Measurements from ENCODE around the gene AUTS2.

AUTS2 gene

DNA sequence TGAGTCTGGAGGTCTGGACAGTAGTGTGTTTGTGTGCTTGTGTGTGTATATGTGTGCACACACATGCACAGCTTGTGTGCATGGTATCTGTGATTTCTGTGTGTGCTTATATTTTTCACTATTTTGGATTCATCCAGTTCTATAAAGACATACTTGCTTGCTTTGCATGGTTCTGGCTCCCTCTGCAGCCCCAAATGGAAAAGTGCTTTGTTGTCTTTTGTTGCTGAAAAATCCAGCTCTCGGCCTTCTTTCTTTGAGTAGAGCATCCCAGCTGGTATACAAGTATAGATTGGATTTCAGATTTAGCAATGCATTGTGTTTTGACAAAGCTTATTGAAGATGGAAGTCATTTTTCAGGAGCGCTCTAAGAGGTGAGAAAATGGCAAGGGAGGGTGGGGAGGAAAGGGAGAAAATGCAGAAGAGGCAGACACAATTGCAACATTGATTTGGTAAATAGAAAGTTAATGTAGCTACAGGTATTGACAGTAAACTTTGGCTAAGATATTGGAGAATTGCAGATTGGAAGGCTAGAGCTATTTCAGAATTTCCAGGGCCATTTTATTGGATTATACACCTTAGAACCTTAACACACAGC, 333.9 kb downstream of the AUTS2 start:
- no peaks in the 10 kb centered on the region for H3K27me3 ChIP-seq (ENCODE audit: insufficient read depth, low read length)
- no peaks in the 10 kb centered on the region for H3K4me1 ChIP-seq (ENCODE audit: insufficient read depth, low read length)
- no peak overlapping the region for H3K27ac ChIP-seq (ENCODE audit: low read depth, low read length)
- 69% methylated on average over 2 of the region's 2 CpGs for WGBS
- H3K9me3 ChIP-seq (ENCODE audit: insufficient read depth, low read depth, low read length): 0 out of 2 replicates have a peak, but pooled peaks cover 9% of the 10 kb centered on the region
- no peak overlapping the region for H3K9ac ChIP-seq (ENCODE audit: low read depth, low read length)
- no peaks in the 10 kb centered on the region for H3K36me3 ChIP-seq (ENCODE audit: insufficient read depth, low read length)
- H3K4me3 ChIP-seq (ENCODE audit: low read length): no peak overlapping the region

DNA sequence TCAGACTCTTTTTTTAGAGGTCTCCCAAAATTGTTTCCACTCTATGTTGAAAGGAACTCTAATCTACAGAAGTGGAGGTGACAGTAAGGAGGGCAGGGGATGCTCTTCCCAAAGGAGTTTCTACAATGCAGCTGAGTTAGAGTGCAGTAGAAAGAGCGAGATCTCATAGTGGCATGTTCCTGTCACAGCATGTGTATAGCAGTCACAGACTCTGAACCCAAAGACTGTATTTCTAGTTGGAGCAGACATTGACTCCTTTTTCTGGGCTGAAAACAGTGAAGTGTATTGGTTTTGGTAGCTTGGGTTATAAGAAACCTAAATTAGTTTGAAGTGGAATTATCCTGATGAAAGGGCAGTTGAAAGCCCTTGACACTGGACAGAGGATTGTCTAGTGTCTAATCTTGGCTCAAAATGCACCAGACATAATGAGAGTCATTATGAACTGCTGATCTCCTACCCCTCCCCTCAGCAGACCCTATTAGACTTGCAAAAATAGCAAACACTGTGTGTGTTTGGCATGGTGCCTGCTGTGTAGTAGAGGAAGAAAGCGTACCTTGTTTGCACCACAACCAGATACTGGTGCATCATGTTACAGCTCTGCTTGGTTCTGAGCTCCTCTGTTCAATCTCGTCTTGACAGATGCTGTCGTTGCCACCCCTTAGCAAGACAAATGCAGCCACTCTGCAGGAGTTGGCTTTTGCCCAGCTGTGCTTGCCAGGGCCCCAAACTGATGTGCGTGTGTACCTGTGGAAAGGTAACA, 336.0 kb downstream of the AUTS2 start:
- no peak overlapping the region for H3K27ac ChIP-seq (ENCODE audit: low read depth, low read length)
- WGBS: 77% methylated on average over 5 of the region's 5 CpGs
- H3K4me1 ChIP-seq (ENCODE audit: insufficient read depth, low read length): no peaks in the 10 kb centered on the region
- no peaks in the 10 kb centered on the region for H3K9me3 ChIP-seq (ENCODE audit: insufficient read depth, low read depth, low read length)
- no peak overlapping the region for H3K4me3 ChIP-seq (ENCODE audit: low read length)
- H3K9ac ChIP-seq (ENCODE audit: low read depth, low read length): no peak overlapping the region
- H3K36me3 ChIP-seq (ENCODE audit: insufficient read depth, low read length): no peaks in the 10 kb centered on the region
- no peaks in the 10 kb centered on the region for H3K27me3 ChIP-seq (ENCODE audit: insufficient read depth, low read length)

DNA sequence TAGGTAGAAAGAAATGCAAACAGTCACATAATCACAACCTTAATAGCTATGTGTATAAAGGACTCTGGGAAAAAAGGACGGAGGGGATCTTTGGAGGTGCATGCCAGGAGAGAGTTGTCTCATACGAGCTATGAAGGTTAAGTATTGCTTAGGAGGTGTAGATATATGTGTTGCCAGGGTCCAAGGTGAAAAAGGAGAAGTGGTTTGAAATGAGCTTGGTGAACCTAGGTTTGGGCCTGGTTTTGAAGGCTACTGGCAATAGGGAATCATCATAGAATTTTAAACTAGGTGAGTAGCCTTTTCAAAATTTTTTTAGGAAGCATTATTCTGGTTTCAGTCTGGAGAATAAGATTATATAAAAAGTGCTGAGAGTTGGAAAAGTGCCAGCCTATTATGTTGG, 336.8 kb downstream of the AUTS2 start:
- no peaks in the 10 kb centered on the region for H3K4me1 ChIP-seq (ENCODE audit: insufficient read depth, low read length)
- no peaks in the 10 kb centered on the region for H3K36me3 ChIP-seq (ENCODE audit: insufficient read depth, low read length)
- no peak overlapping the region for H3K27ac ChIP-seq (ENCODE audit: low read depth, low read length)
- H3K9ac ChIP-seq (ENCODE audit: low read depth, low read length): no peak overlapping the region
- no peak overlapping the region for H3K4me3 ChIP-seq (ENCODE audit: low read length)
- H3K27me3 ChIP-seq (ENCODE audit: insufficient read depth, low read length): no peaks in the 10 kb centered on the region
- no peaks in the 10 kb centered on the region for H3K9me3 ChIP-seq (ENCODE audit: insufficient read depth, low read depth, low read length)
- WGBS: 84% methylated on average over 2 of the region's 2 CpGs

DNA sequence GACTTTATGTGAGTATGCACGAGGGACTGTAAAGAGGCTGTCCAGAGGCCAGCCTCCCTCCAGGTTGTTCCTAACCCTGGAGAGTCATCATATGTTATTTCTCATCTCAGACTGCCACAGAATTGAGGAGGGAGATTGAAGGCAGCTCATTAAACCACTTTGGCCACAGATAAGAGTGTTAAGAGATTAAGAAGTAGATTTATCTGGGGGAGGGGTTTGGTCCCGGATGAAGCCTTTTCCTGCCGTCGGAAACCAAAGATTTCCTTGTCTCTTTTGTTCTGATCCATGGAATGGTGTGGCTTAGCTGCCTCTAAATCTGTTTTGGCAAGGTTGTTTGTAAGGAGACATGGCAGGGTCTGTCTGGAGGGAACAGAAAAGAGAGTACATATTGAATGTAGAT, 338.8 kb downstream of the AUTS2 start:
- no peaks in the 10 kb centered on the region for H3K36me3 ChIP-seq (ENCODE audit: insufficient read depth, low read length)
- no peak overlapping the region for H3K4me3 ChIP-seq (ENCODE audit: low read length)
- no peaks in the 10 kb centered on the region for H3K4me1 ChIP-seq (ENCODE audit: insufficient read depth, low read length)
- no peaks in the 10 kb centered on the region for H3K27me3 ChIP-seq (ENCODE audit: insufficient read depth, low read length)
- H3K9me3 ChIP-seq (ENCODE audit: insufficient read depth, low read depth, low read length): no peaks in the 10 kb centered on the region
- H3K27ac ChIP-seq (ENCODE audit: low read depth, low read length): no peak overlapping the region
- 85% methylated on average over 4 of the region's 4 CpGs for WGBS
- H3K9ac ChIP-seq (ENCODE audit: low read depth, low read length): no peak overlapping the region

DNA sequence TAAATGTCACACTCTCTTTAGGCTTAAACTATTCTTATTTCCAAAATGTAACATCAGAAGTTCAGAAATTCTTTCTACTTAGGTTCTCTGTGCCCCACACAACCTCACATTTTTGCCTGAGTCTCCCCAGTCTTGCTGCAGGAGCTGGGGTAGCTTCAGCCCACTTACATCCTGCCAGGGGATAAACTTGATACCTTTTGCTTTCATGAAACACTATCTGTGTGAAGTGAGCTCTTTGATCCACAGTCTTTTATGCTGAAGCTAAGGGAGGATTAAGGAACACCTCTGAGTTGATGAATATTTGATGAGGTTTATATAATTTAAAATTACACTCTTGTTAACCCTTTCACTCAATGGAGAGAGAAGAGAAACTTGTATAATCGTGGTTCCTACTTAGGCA, 341.0 kb downstream of the AUTS2 start:
- no peaks in the 10 kb centered on the region for H3K36me3 ChIP-seq (ENCODE audit: insufficient read depth, low read length)

DNA sequence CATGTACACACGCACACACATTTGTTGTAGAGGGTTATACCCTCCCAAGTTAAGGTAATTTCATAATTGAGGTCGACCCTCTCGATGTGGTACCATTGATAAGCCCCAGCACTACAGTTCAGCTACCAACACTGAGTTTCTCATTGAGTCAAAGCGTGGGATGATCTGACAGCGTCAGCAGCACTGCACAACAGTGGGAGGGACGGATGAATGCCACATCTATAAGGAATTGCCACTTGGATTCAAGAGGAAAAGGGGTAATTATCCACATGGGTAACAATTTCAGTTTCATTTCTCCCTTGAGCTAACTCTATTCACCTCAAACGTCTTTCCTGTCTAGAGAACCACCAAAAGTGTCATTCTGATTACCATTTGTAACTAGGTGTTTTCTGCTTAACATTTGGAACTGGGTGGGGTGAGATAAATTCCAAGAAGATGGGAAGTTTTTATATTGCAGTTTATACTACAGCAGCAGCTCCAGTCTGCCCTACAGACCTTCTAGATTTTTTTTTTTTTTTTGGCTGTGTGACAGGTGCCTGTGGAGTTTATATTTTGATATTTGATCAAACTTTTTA, 342.9 kb downstream of the AUTS2 start:
- 92% methylated on average over 7 of the region's 7 CpGs for WGBS
- H3K9me3 ChIP-seq (ENCODE audit: insufficient read depth, low read depth, low read length): no peaks in the 10 kb centered on the region
- no peaks in the 10 kb centered on the region for H3K27me3 ChIP-seq (ENCODE audit: insufficient read depth, low read length)
- no peak overlapping the region for H3K27ac ChIP-seq (ENCODE audit: low read depth, low read length)
- H3K36me3 ChIP-seq (ENCODE audit: insufficient read depth, low read length): no peaks in the 10 kb centered on the region
- H3K9ac ChIP-seq (ENCODE audit: low read depth, low read length): no peak overlapping the region
- H3K4me1 ChIP-seq (ENCODE audit: insufficient read depth, low read length): peaks cover 8% of the 10 kb centered on the region
- no peak overlapping the region for H3K4me3 ChIP-seq (ENCODE audit: low read length)

More for the DNA sequence above, 341.0 kb downstream of the AUTS2 start:
- no peaks in the 10 kb centered on the region for H3K27me3 ChIP-seq (ENCODE audit: insufficient read depth, low read length)
- H3K4me1 ChIP-seq (ENCODE audit: insufficient read depth, low read length): no peaks in the 10 kb centered on the region
- no peak overlapping the region for H3K27ac ChIP-seq (ENCODE audit: low read depth, low read length)
- H3K9ac ChIP-seq (ENCODE audit: low read depth, low read length): no peak overlapping the region
- no peaks in the 10 kb centered on the region for H3K9me3 ChIP-seq (ENCODE audit: insufficient read depth, low read depth, low read length)
- 67% methylated on average over 1 of the region's 1 CpG for WGBS
- H3K4me3 ChIP-seq (ENCODE audit: low read length): no peak overlapping the region

DNA sequence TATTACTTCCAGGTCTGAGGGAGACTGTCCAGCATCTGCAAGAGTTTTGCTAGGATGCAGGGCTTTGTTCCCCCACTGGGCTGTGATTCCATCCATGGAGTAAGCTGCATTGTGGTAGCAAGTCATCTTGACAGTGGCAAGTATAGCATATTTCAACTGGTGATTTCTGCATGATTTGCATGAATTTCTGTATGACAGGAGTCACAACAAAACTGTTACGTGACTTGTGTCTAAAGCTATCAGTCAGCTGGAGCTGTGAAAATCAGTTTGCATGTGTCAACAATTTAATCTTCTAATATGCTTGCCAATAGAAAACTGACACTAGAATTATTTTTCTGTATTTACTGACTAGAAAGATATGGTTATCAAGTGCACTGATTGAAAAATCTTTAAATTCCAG, 344.3 kb downstream of the AUTS2 start:
- H3K36me3 ChIP-seq (ENCODE audit: insufficient read depth, low read length): no peaks in the 10 kb centered on the region
- H3K4me3 ChIP-seq (ENCODE audit: low read length): no peak overlapping the region
- 92% methylated on average over 1 of the region's 1 CpG for WGBS
- peaks cover 8% of the 10 kb centered on the region for H3K4me1 ChIP-seq (ENCODE audit: insufficient read depth, low read length)
- no peaks in the 10 kb centered on the region for H3K9me3 ChIP-seq (ENCODE audit: insufficient read depth, low read depth, low read length)
- H3K9ac ChIP-seq (ENCODE audit: low read depth, low read length): no peak overlapping the region
- H3K27ac ChIP-seq (ENCODE audit: low read depth, low read length): no peak overlapping the region
- H3K27me3 ChIP-seq (ENCODE audit: insufficient read depth, low read length): no peaks in the 10 kb centered on the region

DNA sequence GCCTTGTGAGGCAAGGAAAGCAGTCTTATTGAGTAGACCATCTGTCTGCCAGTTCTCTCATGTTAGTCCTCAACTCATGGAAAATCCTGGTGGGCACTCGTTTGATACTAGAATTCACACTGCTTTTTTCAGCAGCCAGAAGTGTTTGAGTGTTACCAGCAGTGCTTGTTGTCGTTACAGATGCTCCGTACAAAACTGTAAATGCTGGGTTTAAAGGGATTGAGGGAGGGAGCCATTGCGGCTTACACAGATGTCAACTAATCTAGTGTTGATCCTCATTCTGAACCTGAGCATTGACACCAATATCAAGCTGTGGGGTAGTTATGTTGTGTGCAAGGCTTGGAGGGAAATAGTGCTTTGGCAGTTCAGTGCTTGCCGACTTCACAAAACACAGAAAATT, 348.6 kb downstream of the AUTS2 start:
- WGBS: 94% methylated on average over 5 of the region's 5 CpGs
- Histone ChIP-seq H3K9me3 (ENCODE audit: insufficient read depth, low read depth, low read length) (no peaks in the 10 kb centered on the region), H3K4me1 (ENCODE audit: insufficient read depth, low read length) (peaks cover 11% of the 10 kb centered on the region), H3K4me3 (ENCODE audit: low read length) (no peak overlapping the region), H3K36me3 (ENCODE audit: insufficient read depth, low read length) (no peaks in the 10 kb centered on the region), H3K27me3 (ENCODE audit: insufficient read depth, low read length) (no peaks in the 10 kb centered on the region), H3K9ac (ENCODE audit: low read depth, low read length) (no peak overlapping the region), H3K27ac (ENCODE audit: low read depth, low read length) (no peak overlapping the region)

DNA sequence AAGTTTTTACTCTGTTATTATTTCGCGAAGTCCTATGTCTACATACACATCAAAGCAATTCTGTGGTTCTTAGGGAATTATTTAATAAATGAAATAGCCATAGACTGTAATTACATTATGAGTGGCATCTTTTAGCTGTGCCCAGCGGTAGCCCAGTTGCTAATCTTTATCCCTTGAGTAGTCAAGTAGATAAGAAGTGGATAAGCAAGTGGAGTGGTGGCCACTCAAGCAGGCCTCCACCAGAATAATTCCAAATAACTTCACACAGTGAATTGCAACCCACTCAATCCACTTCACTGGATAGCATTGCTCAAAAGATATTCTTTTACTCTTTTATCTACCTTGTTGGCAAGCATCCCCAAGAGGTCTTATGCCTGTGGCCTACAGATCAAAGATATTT, 349.7 kb downstream of the AUTS2 start:
- WGBS: 100% methylated on average over 1 of the region's 3 CpGs

DNA sequence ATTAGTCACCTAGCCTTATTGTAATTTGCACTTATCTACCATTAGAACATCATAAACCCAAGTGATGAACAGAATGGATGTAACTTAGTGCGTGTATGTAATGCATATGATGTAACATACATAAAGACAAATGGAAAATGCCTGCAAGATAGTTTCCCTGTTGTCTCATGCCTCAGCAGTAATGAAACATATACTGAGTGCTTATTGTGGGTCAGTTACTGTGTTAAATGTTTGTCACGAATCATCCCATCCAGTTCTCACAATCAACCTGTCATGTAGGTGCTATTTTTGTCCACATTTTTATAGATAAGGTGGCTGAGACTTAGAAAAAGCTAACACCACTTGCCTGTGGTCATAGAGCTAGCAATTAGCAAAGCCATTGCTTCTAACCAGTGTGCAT, 350.8 kb downstream of the AUTS2 start:
- no peaks in the 10 kb centered on the region for H3K9me3 ChIP-seq (ENCODE audit: insufficient read depth, low read depth, low read length)
- H3K36me3 ChIP-seq (ENCODE audit: insufficient read depth, low read length): no peaks in the 10 kb centered on the region
- H3K4me1 ChIP-seq (ENCODE audit: insufficient read depth, low read length): peaks cover 11% of the 10 kb centered on the region
- no peak overlapping the region for H3K9ac ChIP-seq (ENCODE audit: low read depth, low read length)
- H3K27ac ChIP-seq (ENCODE audit: low read depth, low read length): no peak overlapping the region
- 100% methylated on average over 1 of the region's 2 CpGs for WGBS
- H3K4me3 ChIP-seq (ENCODE audit: low read length): no peak overlapping the region
- no peaks in the 10 kb centered on the region for H3K27me3 ChIP-seq (ENCODE audit: insufficient read depth, low read length)

More for the DNA sequence above, 349.7 kb downstream of the AUTS2 start:
- Histone ChIP-seq H3K36me3 (ENCODE audit: insufficient read depth, low read length) (no peaks in the 10 kb centered on the region), H3K27me3 (ENCODE audit: insufficient read depth, low read length) (no peaks in the 10 kb centered on the region), H3K4me3 (ENCODE audit: low read length) (no peak overlapping the region), H3K27ac (ENCODE audit: low read depth, low read length) (no peak overlapping the region), H3K9ac (ENCODE audit: low read depth, low read length) (no peak overlapping the region), H3K4me1 (ENCODE audit: insufficient read depth, low read length) (peaks cover 11% of the 10 kb centered on the region), H3K9me3 (ENCODE audit: insufficient read depth, low read depth, low read length) (no peaks in the 10 kb centered on the region)

DNA sequence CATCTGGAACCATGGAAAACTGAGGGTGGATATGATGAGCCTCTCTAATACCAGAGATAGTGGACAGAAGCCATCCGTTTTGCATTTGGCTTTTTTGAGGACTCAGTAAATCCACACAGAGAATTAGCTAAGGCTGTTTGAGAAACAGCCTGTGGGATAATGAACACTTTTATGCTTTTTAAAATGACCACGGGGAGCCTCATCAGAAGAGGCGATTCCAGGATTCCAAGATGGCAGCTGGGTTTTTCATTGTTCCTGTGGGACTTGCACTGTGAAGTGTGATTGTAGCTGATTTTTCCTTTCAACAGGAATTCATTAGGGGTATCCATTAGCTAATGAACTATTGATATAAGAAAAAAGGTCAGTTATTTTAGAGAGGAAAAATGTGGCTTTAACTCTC, 353.2 kb downstream of the AUTS2 start:
- Histone ChIP-seq H3K9me3 (ENCODE audit: insufficient read depth, low read depth, low read length) (no peaks in the 10 kb centered on the region), H3K4me3 (ENCODE audit: low read length) (no peak overlapping the region), H3K27ac (ENCODE audit: low read depth, low read length) (no peak overlapping the region), H3K9ac (ENCODE audit: low read depth, low read length) (no peak overlapping the region), H3K4me1 (ENCODE audit: insufficient read depth, low read length) (peaks cover 2% of the 10 kb centered on the region; the same call in 1 of the 2 replicates), H3K27me3 (ENCODE audit: insufficient read depth, low read length) (no peaks in the 10 kb centered on the region), H3K36me3 (ENCODE audit: insufficient read depth, low read length) (no peaks in the 10 kb centered on the region)
- 94% methylated on average over 3 of the region's 3 CpGs for WGBS
